Measurements from ENCODE around the gene TP63. TPM values are rescaled to one million over a fixed set of nuclear protein-coding genes. Genes with fewer than 3 reads are reported as not detected.

TP63 gene
- total RNA-seq, 1 experiment from 2014 or later: not detected

GRCh38 chr3:189758186-189758585, 127.0 kb downstream of the TP63 start:
- H3K4me1 ChIP-seq (ENCODE audit: insufficient read depth, low read length): no peaks in the 10 kb centered on the region
- H2BK12ac ChIP-seq (ENCODE audit: insufficient read length, low read depth, low read length): no peak overlapping the region
- H3K36me3 Mint-ChIP-seq (ENCODE audit: insufficient read depth in 1 of 3, low read depth in 3 of 3): peaks cover 11 to 22% (median 15%) of the 10 kb centered on the region in 3 experiments; a peak in 6 of 7 replicates
- no peak overlapping the region for H3K4ac ChIP-seq (ENCODE audit: low read depth, low read length)
- no peak for DNase-seq
- no peak overlapping the region for H4K8ac ChIP-seq (replicated peaks; ENCODE audit: insufficient read length, low read depth, low read length)
- H2AK5ac ChIP-seq (ENCODE audit: insufficient read length, low read length): no peak overlapping the region
- H3K9me3 ChIP-seq (ENCODE audit: control insufficient read depth, low read depth, low read length): no peaks in the 10 kb centered on the region
- no peak overlapping the region for H2BK120ac ChIP-seq (ENCODE audit: low read depth, low read length, poor library complexity, severe bottlenecking)
- no CpG with 5 or more reads among the region's 6 CpGs for WGBS (ENCODE audit: extremely low coverage, insufficient read length, low lambda C conversion rate)
- no peak overlapping the region for H4K91ac ChIP-seq (ENCODE audit: insufficient read length, low read depth, low read length)
- no peak for TF ChIP-seq CTCF (conservative IDR thresholded peaks at IDR 0.05)
- H3K4me3 Mint-ChIP-seq: no peak overlapping the region
- H3K23ac ChIP-seq (ENCODE audit: insufficient read length, low read depth, low read length): no peak overlapping the region
- H3K23me2 ChIP-seq (ENCODE audit: insufficient read length, low read depth, low read length, poor library complexity, severe bottlenecking): no peaks in the 10 kb centered on the region
- no peak overlapping the region for H3K56ac ChIP-seq (ENCODE audit: insufficient read length, low read depth, low read length)
- no peak overlapping the region for H3K27ac ChIP-seq (ENCODE audit: insufficient read length, low read depth, low read length)
- H2BK20ac ChIP-seq (ENCODE audit: low read depth, low read length, poor library complexity, severe bottlenecking): no peak overlapping the region
- no peaks in the 10 kb centered on the region for H4K20me1 ChIP-seq (ENCODE audit: control insufficient read depth, insufficient read depth, insufficient read length)
- H3K79me2 ChIP-seq (ENCODE audit: insufficient read depth, low read length): no peaks in the 10 kb centered on the region
- no peak overlapping the region for H3T11ph ChIP-seq (ENCODE audit: low read length)
- no peak overlapping the region for H3K4me2 ChIP-seq (ENCODE audit: insufficient read depth, insufficient read length, low read length)
- H3K27me3 ChIP-seq (ENCODE audit: insufficient read depth, low read length): no peaks in the 10 kb centered on the region; the same call in 1 of the 2 replicates
- no peak overlapping the region for H2AFZ ChIP-seq (ENCODE audit: low read length)
- no peak overlapping the region for H4K5ac ChIP-seq (ENCODE audit: insufficient read length, low read depth, low read length)
- no peak overlapping the region for H2BK15ac ChIP-seq (ENCODE audit: low read depth, low read length)
- no peaks in the 10 kb centered on the region for H3K79me1 ChIP-seq (ENCODE audit: insufficient read depth, low read depth, low read length, poor library complexity, severe bottlenecking)
- no peak overlapping the region for H3K18ac ChIP-seq (ENCODE audit: insufficient read length, low read depth, low read length)
- H3K27ac Mint-ChIP-seq: no peak overlapping the region
- H3K27me3 Mint-ChIP-seq (ENCODE audit: low read depth): peaks cover 12% of the 10 kb centered on the region
- H3K4me1 Mint-ChIP-seq: no peaks in the 10 kb centered on the region
- H2BK5ac ChIP-seq (ENCODE audit: insufficient read length, low read length): no peak overlapping the region
- H3K9ac ChIP-seq (ENCODE audit: extremely low read depth, insufficient read length, low read length): no peak overlapping the region
- H3K14ac ChIP-seq (ENCODE audit: insufficient read depth, low read length): no peak overlapping the region
- H3K9me3 Mint-ChIP-seq: peaks cover 23 to 28% of the 10 kb centered on the region in 2 experiments

Measured in H9 (cell line).